GM20431 (cell line): ENCODE measurements around the gene RFFL.

ENCODE experiments used
- in situ Hi-C: fragments of 300-500 bp; cut with MseI, MboI; formaldehyde crosslinking; loops from one replicate; pipeline ENCODE4 v1.15.0; 2020; ENCODE audit warnings: low sequenced_read_pairs; ENCODE audit not compliant: unreplicated experiment

Gene RFFL

GRCh38 chr17:34981538-34982241, 81.8 kb downstream of the RFFL start:
- in situ Hi-C loops, result no loop called here

- in situ Hi-C loops, result no loop called here
Measured at GRCh38 chr17:34980681-34981537, 82.6 kb downstream of the RFFL start.

- in situ Hi-C loops, result no loop called here
Measured at GRCh38 chr17:34980353-34980680, 83.2 kb downstream of the RFFL start, which contains the start of gene LIG3. Gene LIG3, plus strand, starts transcription at chr17:34980512. Its CDS starts 2,494 bp downstream, at chr17:34983006.

GRCh38 chr17:34979650-34980352, 83.7 kb downstream of the RFFL start:
- in situ Hi-C loops, result no loop called here

- in situ Hi-C loops, result no loop called here
Measured at GRCh38 chr17:34979153-34979552, 84.4 kb downstream of the RFFL start.

GRCh38 chr17:34974794-34975785, 88.4 kb downstream of the RFFL start:
- in situ Hi-C loops, result no loop called here

GRCh38 chr17:34974179-34974578, 89.3 kb downstream of the RFFL start:
- in situ Hi-C loops, result no loop called here

GRCh38 chr17:34961093-34961911, 102.2 kb downstream of the RFFL start, which contains the start of the genes CCT6B and ZNF830:
Gene CCT6B, minus strand, starts transcription at chr17:34961460. Its CDS starts 67 bp downstream, at chr17:34961393.
Gene ZNF830, plus strand, starts transcription at chr17:34961540. Its CDS starts 27 bp downstream, at chr17:34961567.
- in situ Hi-C loops, result no loop called here

- in situ Hi-C loops, result no loop called here
Measured at GRCh38 chr17:34958438-34958837, 105.1 kb downstream of the RFFL start.
